Measurements from ENCODE around the gene DYNC2H1.

Gene DYNC2H1

DNA sequence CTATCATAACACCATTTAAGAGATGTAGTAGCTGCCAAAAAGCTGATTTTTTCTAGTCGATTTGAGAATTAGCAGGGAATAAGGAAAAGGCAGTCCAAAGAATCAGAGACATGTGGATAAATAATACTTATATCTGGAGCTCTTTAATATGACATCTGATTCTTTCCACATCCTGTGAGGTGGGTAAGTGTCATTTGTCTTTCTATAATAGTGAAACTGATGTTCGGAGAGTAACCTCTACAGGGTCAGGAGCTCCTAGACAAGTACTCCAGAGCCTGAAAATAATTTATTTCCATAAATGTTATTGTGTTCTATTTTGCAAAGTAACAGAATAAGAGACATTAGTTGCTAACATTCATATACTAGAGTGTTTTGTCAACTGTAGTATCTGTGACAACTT is 367.6 kb downstream of the DYNC2H1 start:
- no peak overlapping the region for H2AFZ ChIP-seq (ENCODE audit: low read depth, low read length)
- no peaks in the 10 kb centered on the region for H3K9me3 ChIP-seq (ENCODE audit: insufficient read depth, low read length, severe bottlenecking)
- H4K20me1 ChIP-seq (ENCODE audit: insufficient read depth, low read length) = no peaks in the 10 kb centered on the region
- H3K4me2 ChIP-seq (ENCODE audit: insufficient read depth, low read length) = no peak overlapping the region
- no peak for DNase-seq
- no peaks in the 10 kb centered on the region for H3K79me2 ChIP-seq (ENCODE audit: insufficient read depth, low read length)
- H3K4me3 ChIP-seq (ENCODE audit: low read depth in 1 of 2, low read length in 2 of 2) = no peak overlapping the region
- H3K36me3 ChIP-seq (ENCODE audit: insufficient read depth, low read length) = no peaks in the 10 kb centered on the region
- no peak for TF ChIP-seq EZH2 (IDR thresholded peaks at IDR 0.05; ENCODE audit: borderline replicate concordance, low read depth, low read length, severe bottlenecking)
- TF ChIP-seq, protein P1, sequence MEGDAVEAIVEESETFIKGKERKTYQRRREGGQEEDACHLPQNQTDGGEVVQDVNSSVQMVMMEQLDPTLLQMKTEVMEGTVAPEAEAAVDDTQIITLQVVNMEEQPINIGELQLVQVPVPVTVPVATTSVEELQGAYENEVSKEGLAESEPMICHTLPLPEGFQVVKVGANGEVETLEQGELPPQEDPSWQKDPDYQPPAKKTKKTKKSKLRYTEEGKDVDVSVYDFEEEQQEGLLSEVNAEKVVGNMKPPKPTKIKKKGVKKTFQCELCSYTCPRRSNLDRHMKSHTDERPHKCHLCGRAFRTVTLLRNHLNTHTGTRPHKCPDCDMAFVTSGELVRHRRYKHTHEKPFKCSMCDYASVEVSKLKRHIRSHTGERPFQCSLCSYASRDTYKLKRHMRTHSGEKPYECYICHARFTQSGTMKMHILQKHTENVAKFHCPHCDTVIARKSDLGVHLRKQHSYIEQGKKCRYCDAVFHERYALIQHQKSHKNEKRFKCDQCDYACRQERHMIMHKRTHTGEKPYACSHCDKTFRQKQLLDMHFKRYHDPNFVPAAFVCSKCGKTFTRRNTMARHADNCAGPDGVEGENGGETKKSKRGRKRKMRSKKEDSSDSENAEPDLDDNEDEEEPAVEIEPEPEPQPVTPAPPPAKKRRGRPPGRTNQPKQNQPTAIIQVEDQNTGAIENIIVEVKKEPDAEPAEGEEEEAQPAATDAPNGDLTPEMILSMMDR (IDR thresholded peaks at IDR 0.05; ENCODE audit: borderline replicate concordance, extremely low read depth, low read length, poor library complexity, severe bottlenecking) = no peak
- H3K9ac ChIP-seq (ENCODE audit: low read depth, low read length) = no peak overlapping the region
- no peaks in the 10 kb centered on the region for H3K27me3 ChIP-seq (ENCODE audit: insufficient read depth, low read length, poor library complexity)
- H3K27ac ChIP-seq (ENCODE audit: low read length) = no peak overlapping the region
- no peaks in the 10 kb centered on the region for H3K4me1 ChIP-seq (ENCODE audit: insufficient read depth, low read length)
- no peak for ATAC-seq (ENCODE audit: insufficient read depth, low read depth)

DNA sequence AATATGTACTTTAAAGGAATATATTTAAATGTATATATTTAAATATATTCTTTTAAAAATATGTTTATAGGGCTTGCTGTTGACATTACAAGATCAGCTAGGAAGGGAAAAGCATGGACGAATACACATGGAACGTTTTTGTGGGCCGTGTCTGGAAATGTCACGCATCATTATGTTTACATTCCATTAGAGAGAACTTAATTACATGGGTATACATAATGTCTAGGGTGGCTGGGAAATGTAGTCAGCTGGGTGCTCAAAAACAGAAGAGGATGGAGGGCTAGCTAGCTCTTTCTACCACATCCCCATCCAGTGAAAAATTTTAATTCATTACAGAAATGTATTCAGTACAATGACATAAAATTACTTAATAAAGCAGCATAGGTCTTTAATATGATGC is 371.2 kb downstream of the DYNC2H1 start:
- H3K36me3 ChIP-seq (ENCODE audit: insufficient read depth, low read length) = no peaks in the 10 kb centered on the region
- no peak for TF ChIP-seq EZH2 (IDR thresholded peaks at IDR 0.05; ENCODE audit: borderline replicate concordance, low read depth, low read length, severe bottlenecking)
- TF ChIP-seq, protein P1 (IDR thresholded peaks at IDR 0.05; ENCODE audit: borderline replicate concordance, extremely low read depth, low read length, poor library complexity, severe bottlenecking) = no peak
- no peak for DNase-seq
- no peak overlapping the region for H3K27ac ChIP-seq (ENCODE audit: low read length)
- H3K9me3 ChIP-seq (ENCODE audit: insufficient read depth, low read length, severe bottlenecking) = no peaks in the 10 kb centered on the region
- no peak overlapping the region for H2AFZ ChIP-seq (ENCODE audit: low read depth, low read length)
- no peaks in the 10 kb centered on the region for H3K79me2 ChIP-seq (ENCODE audit: insufficient read depth, low read length)
- H3K4me3 ChIP-seq (ENCODE audit: low read depth in 1 of 2, low read length in 2 of 2) = no peak overlapping the region
- H3K4me1 ChIP-seq (ENCODE audit: insufficient read depth, low read length) = no peaks in the 10 kb centered on the region
- no peak for ATAC-seq (ENCODE audit: insufficient read depth, low read depth)
- H3K27me3 ChIP-seq (ENCODE audit: insufficient read depth, low read length, poor library complexity) = no peaks in the 10 kb centered on the region
- no peak overlapping the region for H3K9ac ChIP-seq (ENCODE audit: low read depth, low read length)
- H3K4me2 ChIP-seq (ENCODE audit: insufficient read depth, low read length) = no peak overlapping the region
- H4K20me1 ChIP-seq (ENCODE audit: insufficient read depth, low read length) = no peaks in the 10 kb centered on the region

GRCh38 chr11:103483996-103484395 is 374.8 kb downstream of the DYNC2H1 start:
- no peak for TF ChIP-seq EZH2 (IDR thresholded peaks at IDR 0.05; ENCODE audit: borderline replicate concordance, low read depth, low read length, severe bottlenecking)
- TF ChIP-seq, protein P1 (IDR thresholded peaks at IDR 0.05; ENCODE audit: borderline replicate concordance, extremely low read depth, low read length, poor library complexity, severe bottlenecking) = no peak
- no peak for ATAC-seq (ENCODE audit: insufficient read depth, low read depth)

DNA sequence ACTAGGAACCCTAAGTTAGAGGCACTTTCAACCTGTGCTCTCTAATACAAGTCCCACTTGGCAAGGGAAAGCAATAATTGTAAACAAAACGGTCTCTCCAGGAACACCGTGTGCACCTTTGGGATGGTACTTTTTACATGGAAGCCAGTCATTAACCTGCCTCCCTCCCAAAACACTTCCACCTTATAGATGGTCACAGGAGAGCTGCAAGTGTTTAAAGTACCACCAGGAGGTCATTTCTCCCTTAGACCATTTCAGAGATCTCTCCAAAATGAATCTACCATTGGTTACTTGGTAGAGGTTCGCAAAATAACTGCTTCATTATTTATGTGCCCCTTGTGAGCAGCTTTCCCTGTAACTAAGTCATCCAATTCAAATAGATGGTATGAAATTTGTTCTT is 375.3 kb downstream of the DYNC2H1 start:
- ATAC-seq (ENCODE audit: insufficient read depth, low read depth) (no peak), DNase-seq (no peak)
- H3K4me1 ChIP-seq (ENCODE audit: insufficient read depth, low read length) = no peaks in the 10 kb centered on the region
- H3K9ac ChIP-seq (ENCODE audit: low read depth, low read length) = no peak overlapping the region
- no peak overlapping the region for H3K4me2 ChIP-seq (ENCODE audit: insufficient read depth, low read length)
- H2AFZ ChIP-seq (ENCODE audit: low read depth, low read length) = no peak overlapping the region
- H4K20me1 ChIP-seq (ENCODE audit: insufficient read depth, low read length) = no peaks in the 10 kb centered on the region
- no peak overlapping the region for H3K27ac ChIP-seq (ENCODE audit: low read length)
- no peaks in the 10 kb centered on the region for H3K9me3 ChIP-seq (ENCODE audit: insufficient read depth, low read length, severe bottlenecking)
- H3K27me3 ChIP-seq (ENCODE audit: insufficient read depth, low read length, poor library complexity) = no peaks in the 10 kb centered on the region
- no peaks in the 10 kb centered on the region for H3K79me2 ChIP-seq (ENCODE audit: insufficient read depth, low read length)
- H3K4me3 ChIP-seq (ENCODE audit: low read depth in 1 of 2, low read length in 2 of 2) = no peak overlapping the region
- no peak for TF ChIP-seq EZH2 (IDR thresholded peaks at IDR 0.05; ENCODE audit: borderline replicate concordance, low read depth, low read length, severe bottlenecking)
- TF ChIP-seq, protein P1 (IDR thresholded peaks at IDR 0.05; ENCODE audit: borderline replicate concordance, extremely low read depth, low read length, poor library complexity, severe bottlenecking) = no peak
- no peaks in the 10 kb centered on the region for H3K36me3 ChIP-seq (ENCODE audit: insufficient read depth, low read length)

More at GRCh38 chr11:103483996-103484395, 374.8 kb downstream of the DYNC2H1 start:
- Histone ChIP-seq H3K79me2 (ENCODE audit: insufficient read depth, low read length) (no peaks in the 10 kb centered on the region), H2AFZ (ENCODE audit: low read depth, low read length) (no peak overlapping the region), H4K20me1 (ENCODE audit: insufficient read depth, low read length) (no peaks in the 10 kb centered on the region), H3K9ac (ENCODE audit: low read depth, low read length) (no peak overlapping the region), H3K9me3 (ENCODE audit: insufficient read depth, low read length, severe bottlenecking) (no peaks in the 10 kb centered on the region), H3K4me2 (ENCODE audit: insufficient read depth, low read length) (no peak overlapping the region), H3K4me1 (ENCODE audit: insufficient read depth, low read length) (no peaks in the 10 kb centered on the region), H3K27me3 (ENCODE audit: insufficient read depth, low read length, poor library complexity) (no peaks in the 10 kb centered on the region), H3K36me3 (ENCODE audit: insufficient read depth, low read length) (no peaks in the 10 kb centered on the region), H3K4me3 (ENCODE audit: low read depth in 1 of 2, low read length in 2 of 2) (no peak overlapping the region), H3K27ac (ENCODE audit: low read length) (no peak overlapping the region)
- DNase-seq = no peak
